NOMO-1 (cell line): ENCODE data around the gene RPL32.
"Not testable (repeated sequence)": the region's sequence is repeated elsewhere in the genome, so short reads cannot be mapped to it uniquely, and the experiment has no call there.

Source experiments
- DNase-seq, 2 experiments: peaks; one replicate each; lab custom pipeline; 2025; ENCODE audit not compliant: unreplicated experiment in 2 of 2; lab: John Stamatoyannopoulos, UW

The RPL32 gene

GRCh38 chr3:12868039-12869034, 27.0 kb upstream of the RPL32 start:
- peak; percentile 60 to 64 for DNase-seq

- DNase-seq: no peak
Observed at GRCh38 chr3:12866836-12867235, 25.5 kb upstream of the RPL32 start.

GRCh38 chr3:12865271-12865670, 23.9 kb upstream of the RPL32 start:
- DNase-seq: no peak

GRCh38 chr3:12862387-12862786, 21.0 kb upstream of the RPL32 start:
- DNase-seq: no peak

GRCh38 chr3:12861611-12862010, 20.2 kb upstream of the RPL32 start:
- DNase-seq: no peak

- DNase-seq: no peak
Observed at GRCh38 chr3:12859840-12860239, 18.5 kb upstream of the RPL32 start.

GRCh38 chr3:12856626-12857025, 15.3 kb upstream of the RPL32 start:
- no peak for DNase-seq

- no peak for DNase-seq
Observed at GRCh38 chr3:12854565-12854964, 13.2 kb upstream of the RPL32 start.

GRCh38 chr3:12853847-12854246, 12.5 kb upstream of the RPL32 start:
- DNase-seq: peak; percentile 32 to 37

GRCh38 chr3:12852201-12852600, 10.8 kb upstream of the RPL32 start:
- no peak for DNase-seq

GRCh38 chr3:12845811-12846210, 4.4 kb upstream of the RPL32 start:
- DNase-seq: no peak

- no peak for DNase-seq
Observed at GRCh38 chr3:12842469-12842868, 1.1 kb upstream of the RPL32 start.

- no peak for DNase-seq
Observed at GRCh38 chr3:12841970-12842328, 584 bp upstream of the RPL32 start.

GRCh38 chr3:12840591-12841148, 695 bp downstream of the RPL32 start:
- DNase-seq: peak in 1 of 2 experiments; percentile 25

- DNase-seq: not testable (repeated sequence)
Observed at GRCh38 chr3:12840148-12840547, 1.2 kb downstream of the RPL32 start.

GRCh38 chr3:12839156-12839946, 2.0 kb downstream of the RPL32 start:
- no peak for DNase-seq

- no peak for DNase-seq
Observed at GRCh38 chr3:12838179-12838965, 3.0 kb downstream of the RPL32 start.

- DNase-seq: no peak
Observed at GRCh38 chr3:12837295-12837986, 3.9 kb downstream of the RPL32 start.

GRCh38 chr3:12835052-12835665, 6.2 kb downstream of the RPL32 start:
- DNase-seq: no peak
